IMR-90 (cell line): ENCODE results near the gene SRC.

ENCODE experiments used
- CTCF ChIP-seq: conservative IDR thresholded peaks from 2 replicates; pipeline ENCODE4 v1.5.1; 2012; ENCODE audit warnings: mild to moderate bottlenecking, low read depth, low read length, improper control_type of control experiment
- FOS ChIP-seq: fragments of 150-350 bp; IDR thresholded peaks from 2 replicates; pipeline ENCODE4 v1.6.1; 2016; ENCODE audit warnings: low read depth, low read length

GRCh38 chr20:37396416-37397075, 50.6 kb downstream of the SRC start:
- TF ChIP-seq CTCF (no peak), FOS (no peak)
